Gastrocnemius medialis (tissue), 4 donors: ENCODE measurements around the gene RTTN. TPM values are rescaled to one million over a fixed set of nuclear protein-coding genes. Genes with fewer than 3 reads are reported as not detected.
"Not testable (repeated sequence)": the region's sequence is repeated elsewhere in the genome, so short reads cannot be mapped to it uniquely, and the experiment has no call there.

Experiments used
- ATAC-seq, 2 donors: fragments of 150-250 bp; one replicate each; pipeline ENCODE4 v1.9.1; 2016
- DNase-seq, 2 donors: peaks; one replicate each; pipeline ENCODE4 v3.0.0-alpha.2; 2019
- H3K27ac ChIP-seq, 4 donors: fragments of 200-600 bp; sonication (generic); 1 replicate in 1 of 4; 2 replicates in 3 of 4; pipeline ENCODE4 v1.5.1; 2016 to 2018; ENCODE audit warnings: mild to moderate bottlenecking in 2 of 4, moderate library complexity in 1 of 4
- H3K27me3 ChIP-seq, 3 donors: fragments of 200-600 bp; sonication (generic) in 2 of 3; 1 replicate in 1 of 3; 2 replicates in 2 of 3; pipeline versions ENCODE4 v1.5.1 to v1.6.0; 2016 to 2019; ENCODE audit warnings: mild to moderate bottlenecking in 1 of 3, moderate library complexity in 1 of 3
- H3K36me3 ChIP-seq, 2 donors: fragments of 200-600 bp; sonication (generic) in 1 of 2; one replicate each; pipeline ENCODE4 v1.5.1; 2017 to 2018
- H3K4me1 ChIP-seq, 2 donors: fragments of 200-600 bp; sonication (generic) in 1 of 2; one replicate each; pipeline ENCODE4 v1.5.1; 2016 to 2017; ENCODE audit warnings: mild to moderate bottlenecking in 2 of 2
- H3K4me3 ChIP-seq, 4 donors: fragments of 200-600 bp; sonication (generic) in 3 of 4; 1 replicate in 1 of 4; 2 replicates in 3 of 4; pipeline ENCODE4 v1.5.1; 2016 to 2019; ENCODE audit warnings: mild to moderate bottlenecking in 2 of 4
- H3K9me3 ChIP-seq, 3 donors: fragments of 200-600 bp; sonication (generic) in 2 of 3; 1 replicate in 1 of 3; 2 replicates in 2 of 3; pipeline ENCODE4 v1.5.1; 2016 to 2019
- POLR2A ChIP-seq, 2 donors: fragments of 450-650 bp; IDR thresholded peaks; one replicate each; pipeline ENCODE4 v1.6.1; 2017; ENCODE audit warnings: antibody characterized with exemption in 2 of 2, mild to moderate bottlenecking in 2 of 2, moderate library complexity in 2 of 2
- in situ Hi-C, 4 donors: fragments of 200-750 bp; cut with MboI; loops; one replicate each; pipeline versions ENCODE4 v1.15.0 to v1.8.0; 2017; ENCODE audit warnings: low sequenced_read_pairs in 4 of 4
- intact Hi-C: fragments of 100-400 bp; cut with DNase I; formaldehyde crosslinking; loops from one replicate; pipeline ENCODE4 v1.15.1; 2023; ENCODE audit warnings: low total_unique reads
- total RNA-seq, 4 donors: library from RNA; depleted of rRNA; stranded (reverse); fragments of >200 nt; gene quantifications; one replicate each; pipeline versions ENCODE4 v1.1.0 to v1.2.3, GENCODE V29; 2016
- TF ChIP-seq, protein P1 (sequence below), 5 experiments: fragments of 450-650 bp in 3 of 5; fragments of 200-600 bp in 2 of 5; sonication (generic) in 2 of 5; IDR thresholded peaks in 4 of 5; conservative IDR thresholded peaks in 1 of 5; 1 replicate in 4 of 5; 2 replicates in 1 of 5; pipeline ENCODE4 v1.5.1; 2016 to 2019; ENCODE audit warnings: antibody characterized with exemption in 5 of 5, mild to moderate bottlenecking in 3 of 5, moderate library complexity in 3 of 5

Gene RTTN
- total RNA-seq, 4 donors from 2014 or later: 3.2 to 9.7 (median 4.9) TPM

DNA sequence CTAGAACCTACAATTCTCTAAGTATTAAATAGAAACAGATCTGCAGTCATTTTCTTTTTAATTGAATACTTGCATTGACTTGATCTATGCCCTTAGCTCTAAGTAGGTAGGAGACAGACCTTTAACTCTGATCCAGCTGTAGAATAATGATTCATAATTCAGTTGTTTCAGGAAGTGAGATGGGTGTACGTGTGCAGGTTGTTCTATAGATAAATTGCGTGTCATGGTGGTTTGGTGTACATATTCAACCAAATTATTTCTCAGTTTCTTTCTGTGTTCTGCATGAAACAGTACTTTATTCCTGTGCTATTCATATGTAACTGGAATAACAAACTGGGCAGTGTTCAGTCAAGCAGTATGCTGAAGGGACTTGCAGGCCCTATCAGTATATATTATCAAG is 223.5 kb downstream of the RTTN start:
- in situ Hi-C loops: no loop called here

DNA sequence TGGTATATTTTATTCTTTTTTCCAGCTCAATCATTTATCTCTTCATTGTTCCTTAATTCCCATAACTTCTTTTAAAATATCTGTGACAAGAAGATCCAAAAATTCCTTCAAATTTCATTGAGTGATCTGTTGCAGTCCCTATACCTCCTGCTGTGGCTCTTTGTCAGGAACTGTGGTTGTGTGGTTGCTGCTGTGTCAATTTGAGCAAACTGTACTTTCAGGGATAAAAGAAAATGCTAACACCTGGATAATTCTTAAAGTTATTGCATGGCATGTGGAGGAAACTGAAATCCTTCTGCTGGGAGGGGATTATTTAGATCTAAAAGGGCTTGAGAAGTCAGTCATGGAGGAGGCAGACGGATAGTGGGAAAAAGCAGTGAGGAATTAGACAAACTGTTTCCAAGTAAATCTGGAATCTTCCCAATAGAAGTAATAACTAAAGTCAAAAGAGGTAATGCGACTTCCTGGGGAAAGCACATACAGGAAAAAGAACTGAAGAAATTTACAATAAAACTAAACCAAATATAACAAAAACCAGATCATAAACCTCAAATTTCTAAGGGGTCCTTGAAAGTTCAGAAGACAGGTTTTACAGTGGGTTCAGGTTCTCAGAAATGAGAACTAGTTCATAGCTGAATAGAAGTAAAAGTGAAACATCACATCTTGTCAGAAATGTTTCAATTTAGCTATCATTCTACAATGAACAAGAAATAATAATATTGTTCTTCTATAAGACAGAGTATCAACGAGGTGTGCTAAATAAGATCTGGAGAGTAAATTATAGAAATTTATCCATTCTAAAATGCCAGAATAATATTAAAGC is 224.3 kb downstream of the RTTN start:
- in situ Hi-C loops (no loop called here), intact Hi-C loops (no loop called here)
- H3K27me3 ChIP-seq: no peaks in the 10 kb centered on the region
- no peak for DNase-seq
- no peak for ATAC-seq
- H3K4me3 ChIP-seq: no peak overlapping the region
- H3K36me3 ChIP-seq: no peaks in the 10 kb centered on the region
- H3K4me1 ChIP-seq: no peaks in the 10 kb centered on the region
- TF ChIP-seq POLR2A (IDR thresholded peaks at IDR 0.05): no peak
- TF ChIP-seq, protein P1, sequence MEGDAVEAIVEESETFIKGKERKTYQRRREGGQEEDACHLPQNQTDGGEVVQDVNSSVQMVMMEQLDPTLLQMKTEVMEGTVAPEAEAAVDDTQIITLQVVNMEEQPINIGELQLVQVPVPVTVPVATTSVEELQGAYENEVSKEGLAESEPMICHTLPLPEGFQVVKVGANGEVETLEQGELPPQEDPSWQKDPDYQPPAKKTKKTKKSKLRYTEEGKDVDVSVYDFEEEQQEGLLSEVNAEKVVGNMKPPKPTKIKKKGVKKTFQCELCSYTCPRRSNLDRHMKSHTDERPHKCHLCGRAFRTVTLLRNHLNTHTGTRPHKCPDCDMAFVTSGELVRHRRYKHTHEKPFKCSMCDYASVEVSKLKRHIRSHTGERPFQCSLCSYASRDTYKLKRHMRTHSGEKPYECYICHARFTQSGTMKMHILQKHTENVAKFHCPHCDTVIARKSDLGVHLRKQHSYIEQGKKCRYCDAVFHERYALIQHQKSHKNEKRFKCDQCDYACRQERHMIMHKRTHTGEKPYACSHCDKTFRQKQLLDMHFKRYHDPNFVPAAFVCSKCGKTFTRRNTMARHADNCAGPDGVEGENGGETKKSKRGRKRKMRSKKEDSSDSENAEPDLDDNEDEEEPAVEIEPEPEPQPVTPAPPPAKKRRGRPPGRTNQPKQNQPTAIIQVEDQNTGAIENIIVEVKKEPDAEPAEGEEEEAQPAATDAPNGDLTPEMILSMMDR (IDR thresholded peaks at IDR 0.05 in 4 of 5, conservative IDR thresholded peaks at IDR 0.05 in 1 of 5): no peak
- no peak overlapping the region for H3K27ac ChIP-seq
- H3K9me3 ChIP-seq: no peaks in the 10 kb centered on the region

More for the DNA sequence above, 223.5 kb downstream of the RTTN start:
- DNase-seq (no peak), ATAC-seq (no peak)
- TF ChIP-seq, protein P1 (IDR thresholded peaks at IDR 0.05 in 4 of 5, conservative IDR thresholded peaks at IDR 0.05 in 1 of 5): no peak
- no peak for TF ChIP-seq POLR2A (IDR thresholded peaks at IDR 0.05)
- Histone ChIP-seq H3K27ac (no peak overlapping the region), H3K9me3 (no peaks in the 10 kb centered on the region), H3K27me3 (no peaks in the 10 kb centered on the region), H3K4me1 (no peaks in the 10 kb centered on the region), H3K36me3 (no peaks in the 10 kb centered on the region), H3K4me3 (no peak overlapping the region)
- intact Hi-C loops: no loop called here

DNA sequence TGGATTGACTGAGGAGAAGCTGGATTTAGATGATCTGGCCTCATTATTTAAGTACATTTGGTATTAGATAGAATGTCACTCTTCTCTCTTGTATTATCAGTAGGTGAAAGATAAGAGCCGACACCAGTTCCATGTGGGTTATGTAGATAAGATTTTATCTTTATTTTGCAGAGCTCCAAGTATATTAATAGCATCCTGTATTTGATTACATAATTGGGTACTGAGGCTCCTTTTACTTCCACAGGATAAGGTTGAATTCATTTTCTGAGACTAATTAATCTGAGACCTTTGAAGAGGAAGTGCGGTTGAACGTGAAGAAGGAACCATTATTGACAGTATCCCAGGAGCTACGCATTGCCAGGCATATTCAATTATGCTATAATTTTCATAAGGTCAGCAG is 225.0 kb downstream of the RTTN start:
- no peak for ATAC-seq

DNA sequence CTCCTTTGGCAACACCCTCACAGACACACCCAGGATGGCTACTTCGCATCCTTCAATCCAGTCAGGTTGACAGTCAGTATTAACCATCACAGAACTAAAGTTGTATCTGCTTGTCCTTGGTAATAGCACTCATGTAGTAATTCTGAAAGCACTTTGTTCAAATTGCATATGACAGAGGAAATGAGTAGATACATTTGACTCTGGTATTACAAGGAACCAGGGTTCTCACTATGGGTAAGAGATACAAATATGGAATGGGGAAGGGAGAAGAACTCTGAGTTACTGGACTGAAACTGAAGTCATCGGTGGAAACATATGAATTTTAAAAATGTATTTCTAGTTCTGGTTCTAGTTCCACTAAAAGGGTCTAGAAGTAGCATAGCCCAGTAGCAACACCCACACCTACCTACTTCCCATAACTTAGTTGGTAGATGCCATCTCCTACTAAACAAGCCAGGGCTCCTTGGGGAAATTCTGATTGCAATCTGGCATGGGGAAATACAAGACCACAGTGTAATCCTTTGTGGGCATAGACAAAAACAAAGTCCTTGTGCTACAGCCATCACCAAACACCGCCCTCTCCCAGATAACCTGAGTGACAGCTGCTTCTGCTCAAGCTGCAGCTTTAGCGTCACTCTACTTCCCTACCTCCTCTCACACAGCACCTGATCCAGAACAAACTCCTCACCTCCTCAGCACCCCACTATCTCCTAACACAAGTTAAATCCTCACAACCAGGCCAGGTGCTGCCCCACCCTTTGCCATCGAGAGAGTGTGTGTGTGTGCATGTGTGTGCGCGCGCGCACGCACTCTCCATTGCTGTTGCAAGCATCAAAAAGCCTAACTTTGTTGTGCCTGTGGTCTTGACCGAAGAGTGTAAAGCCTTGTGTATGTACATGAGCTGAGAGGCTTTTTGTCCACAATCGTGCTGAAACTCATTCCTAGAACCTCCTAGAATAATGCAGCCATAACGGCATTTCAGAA is 226.5 kb downstream of the RTTN start:
- TF ChIP-seq POLR2A (IDR thresholded peaks at IDR 0.05): no peak
- TF ChIP-seq, protein P1 (IDR thresholded peaks at IDR 0.05 in 4 of 5, conservative IDR thresholded peaks at IDR 0.05 in 1 of 5): no peak
- Histone ChIP-seq H3K27ac (no peak overlapping the region), H3K4me1 (no peaks in the 10 kb centered on the region), H3K27me3 (no peaks in the 10 kb centered on the region), H3K4me3 (no peak overlapping the region), H3K36me3 (no peaks in the 10 kb centered on the region), H3K9me3 (no peaks in the 10 kb centered on the region)
- no peak for DNase-seq
- no peak for ATAC-seq
- intact Hi-C loops (no loop called here), in situ Hi-C loops (no loop called here)

More for the DNA sequence above, 225.0 kb downstream of the RTTN start:
- Histone ChIP-seq H3K4me3 (no peak overlapping the region), H3K36me3 (no peaks in the 10 kb centered on the region), H3K9me3 (no peaks in the 10 kb centered on the region), H3K27ac (no peak overlapping the region), H3K27me3 (no peaks in the 10 kb centered on the region), H3K4me1 (no peaks in the 10 kb centered on the region)
- in situ Hi-C loops (no loop called here), intact Hi-C loops (no loop called here)
- DNase-seq: no peak
- TF ChIP-seq, protein P1 (IDR thresholded peaks at IDR 0.05 in 4 of 5, conservative IDR thresholded peaks at IDR 0.05 in 1 of 5): no peak
- TF ChIP-seq POLR2A (IDR thresholded peaks at IDR 0.05): no peak

DNA sequence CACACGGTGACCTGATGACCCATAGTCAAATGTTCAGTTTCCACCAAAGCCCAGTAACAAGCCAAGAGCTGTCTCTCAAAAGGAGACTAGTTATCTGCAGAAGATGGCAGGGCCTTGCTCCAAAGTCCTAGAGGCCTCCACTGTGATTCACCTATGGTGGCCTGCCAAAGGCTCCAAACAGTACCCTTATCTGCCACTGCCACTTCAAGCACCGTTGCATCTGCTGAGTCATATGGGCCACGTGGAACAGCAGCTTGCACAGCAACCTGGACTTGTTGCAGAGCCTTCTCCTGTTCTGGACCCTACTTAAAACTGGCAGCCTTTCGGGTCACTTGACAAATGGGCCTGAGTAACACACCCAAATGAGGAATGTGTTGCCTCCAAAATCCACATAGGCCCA is 230.2 kb downstream of the RTTN start:
- H3K4me1 ChIP-seq, DNase-seq, in situ Hi-C loops, H3K4me3 ChIP-seq, ATAC-seq, intact Hi-C loops, H3K27ac ChIP-seq, H3K9me3 ChIP-seq, H3K27me3 ChIP-seq, H3K36me3 ChIP-seq: not testable (repeated sequence)
